Thyroid gland (tissue), 4 donors: ENCODE results near the gene WDR3. TPM values are rescaled to one million over a fixed set of nuclear protein-coding genes. Genes with fewer than 3 reads are reported as not detected.

Source experiments
- DNase-seq, 2 donors: peaks; one replicate each; pipeline ENCODE4 v3.0.0-alpha.2; 2019
- H3K27ac ChIP-seq, 3 donors: fragments of 200-600 bp; sonication (generic); 1 replicate in 2 of 3; 2 replicates in 1 of 3; pipeline ENCODE4 v1.5.1; 2016 to 2019; ENCODE audit warnings: mild to moderate bottlenecking in 1 of 3, moderate library complexity in 1 of 3
- H3K27me3 ChIP-seq: fragments of 200-600 bp; sonication (generic); one replicate; pipeline ENCODE4 v1.5.1; 2019
- H3K36me3 ChIP-seq, 2 donors: fragments of 200-600 bp; sonication (generic); one replicate each; pipeline ENCODE4 v1.5.1; 2016 to 2019
- H3K4me1 ChIP-seq, 2 donors: fragments of 200-600 bp; sonication (generic); one replicate each; pipeline ENCODE4 v1.5.1; 2017 to 2019
- H3K4me3 ChIP-seq, 3 donors: fragments of 200-600 bp; sonication (generic); replicated peaks in 1 of 3; 1 replicate in 2 of 3; 2 replicates in 1 of 3; pipeline ENCODE4 v1.5.1; 2016; ENCODE audit warnings: mild to moderate bottlenecking in 1 of 3
- H3K9me3 ChIP-seq: fragments of 200-600 bp; sonication (generic); one replicate; pipeline ENCODE4 v1.5.1; 2017
- CTCF ChIP-seq, 6 experiments: fragments of 200-600 bp in 3 of 6; fragments of 450-650 bp in 3 of 6; sonication (generic) in 3 of 6; IDR thresholded peaks; one replicate each; pipeline ENCODE4 v1.5.1; 2016 to 2019; ENCODE audit warnings: antibody characterized with exemption in 6 of 6, mild to moderate bottlenecking in 2 of 6, inconsistent platforms in 1 of 6, moderate library complexity in 1 of 6
- POLR2A ChIP-seq, 2 donors: fragments of 450-650 bp; IDR thresholded peaks; one replicate each; pipeline ENCODE4 v1.6.1; 2017; ENCODE audit warnings: antibody characterized with exemption in 2 of 2, mild to moderate bottlenecking in 2 of 2, moderate library complexity in 1 of 2
- WGBS, 2 donors: methylation state at CpG; one replicate each; pipeline ENCODE4 v1.1.5; 2017; 5-methylcytosine and 5-hydroxymethylcytosine counted together
- intact Hi-C: fragments of 100-400 bp; cut with DNase I; formaldehyde crosslinking; loops from one replicate; pipeline ENCODE4 v1.15.1; 2023
- total RNA-seq, 4 donors: library from RNA; depleted of rRNA; stranded (reverse); fragments of >200 nt; gene quantifications; one replicate each; pipeline ENCODE4 v1.2.3, GENCODE V29; 2016

The WDR3 gene
- 10 to 100 TPM in 3 of 4 donors, 1 to 10 TPM in 1; 7.0 to 22.2 (median 19.1) TPM for total RNA-seq

GRCh38 chr1:117929343-117930172, at the start of gene WDR3, which contains the start of gene GDAP2:
TSS of gene WDR3 (plus strand) at chr1:117929739. CDS start at chr1:117933320, 3,581 bp downstream.
TSS of gene GDAP2 (minus strand) at chr1:117929621. CDS start at chr1:117920357, 9,264 bp downstream.
- H3K27me3 ChIP-seq: no peaks in the 10 kb centered on the region
- WGBS, 2 donors: 0% methylated on average over 20 to 23 of the region's 64 CpGs
- H3K9me3 ChIP-seq: no peaks in the 10 kb centered on the region
- H3K4me3 ChIP-seq: peak within 1 kb of the TSS; percentile 70 to 92 (median 92)
- peaks cover 9 to 23% of the 10 kb centered on the region in 2 donors for H3K4me1 ChIP-seq
- intact Hi-C loops: no loop called here
- DNase-seq: peak; percentile 97 to 98
- H3K36me3 ChIP-seq: no peaks in the 10 kb centered on the region
- TF ChIP-seq POLR2A (IDR thresholded peaks at IDR 0.05) (peak in 1 of 2 donors; percentile 81), CTCF (IDR thresholded peaks at IDR 0.05) (no peak)
- H3K27ac ChIP-seq: peak within 1 kb of the TSS in 2 of 3 donors; percentile 78 to 80

- Histone ChIP-seq H3K4me1 (peaks cover 5 to 15% of the 10 kb centered on the region in 2 donors), H3K27me3 (no peaks in the 10 kb centered on the region), H3K9me3 (no peaks in the 10 kb centered on the region), H3K27ac (no peak overlapping the region), H3K4me3 (no peak overlapping the region), H3K36me3 (peaks cover 4 to 10% of the 10 kb centered on the region in 2 donors)
- intact Hi-C loops: no loop called here
- no peak for DNase-seq
- TF ChIP-seq CTCF (IDR thresholded peaks at IDR 0.05) (no peak), POLR2A (IDR thresholded peaks at IDR 0.05) (no peak)
- WGBS, 2 donors: 89 to 99% methylated on average over 1 of the region's 1 CpG
Observed at GRCh38 chr1:117883616-117884015, 45.9 kb upstream of the WDR3 start.

- Histone ChIP-seq H3K27ac (no peak overlapping the region), H3K36me3 (no peaks in the 10 kb centered on the region)
Observed at GRCh38 chr1:117886101-117886795, 43.3 kb upstream of the WDR3 start.

GRCh38 chr1:117890452-117890851, 39.1 kb upstream of the WDR3 start:
- Histone ChIP-seq H3K36me3 (no peaks in the 10 kb centered on the region), H3K4me3 (no peak overlapping the region), H3K27ac (no peak overlapping the region), H3K4me1 (no peaks in the 10 kb centered on the region), H3K9me3 (no peaks in the 10 kb centered on the region), H3K27me3 (no peaks in the 10 kb centered on the region)
- DNase-seq: no peak
- 95 to 97% methylated on average over 2 of the region's 2 CpGs for WGBS, 2 donors
- intact Hi-C loops: no loop called here
- TF ChIP-seq CTCF (IDR thresholded peaks at IDR 0.05) (no peak), POLR2A (IDR thresholded peaks at IDR 0.05) (no peak)

More at GRCh38 chr1:117886101-117886795, 43.3 kb upstream of the WDR3 start:
- Histone ChIP-seq H3K4me1 (peaks cover 5 to 15% of the 10 kb centered on the region in 2 donors), H3K9me3 (no peaks in the 10 kb centered on the region), H3K27me3 (no peaks in the 10 kb centered on the region), H3K4me3 (no peak overlapping the region)
- WGBS, 2 donors: 86 to 93% methylated on average over 2 of the region's 2 CpGs
- TF ChIP-seq CTCF (IDR thresholded peaks at IDR 0.05) (no peak), POLR2A (IDR thresholded peaks at IDR 0.05) (no peak)
- DNase-seq: no peak
- intact Hi-C loops: no loop called here
